B cell (primary cell): Measurements from ENCODE around the gene NCS1. TPM values are rescaled to one million over a fixed set of nuclear protein-coding genes. Genes with fewer than 3 reads are reported as not detected.

Source experiments
- ATAC-seq: fragments of 200-7000 bp; cut with Tn5 transposase; one replicate; pipeline ENCODE4 v1.10.0; 2021; ENCODE audit warnings: low read depth, mild to moderate bottlenecking, moderate number of reproducible peaks, moderate library complexity
- CTCF ChIA-PET: fragments of 350-600 bp; sonication (Branson Sonifier 250); formaldehyde crosslinking; loops from one replicate; lab custom pipeline; 2021; ENCODE audit warnings: antibody characterized with exemption, inconsistent platforms; lab: Charles Lee
- POLR2A ChIA-PET: fragments of 350-600 bp; sonication (Branson Sonifier 250); formaldehyde crosslinking; loops from one replicate; lab custom pipeline; 2021; ENCODE audit warnings: antibody characterized with exemption; lab: Charles Lee
- DNase-seq: peaks from one replicate; pipeline ENCODE4 v3.0.0; 2013
- H2AFZ ChIP-seq: 2 replicates; pipeline ENCODE4 v1.6.1; 2012; ENCODE audit warnings: mild to moderate bottlenecking, low read depth, low read length; ENCODE audit not compliant: insufficient read depth, poor library complexity, severe bottlenecking
- H3K27ac ChIP-seq, 2 donors: 1 replicate in 1 of 2; 2 replicates in 1 of 2; pipeline ENCODE4 v1.5.1; 2012 to 2013; ENCODE audit warnings: low read length in 2 of 2, mild to moderate bottlenecking in 2 of 2, moderate library complexity in 1 of 2
- H3K27me3 ChIP-seq, 4 experiments: fragments of 200-600 bp in 1 of 4; sonication (generic) in 1 of 4; replicated peaks in 1 of 4; 1 replicate in 2 of 4; 2 replicates in 2 of 4; pipeline versions ENCODE4 v1.6.1 to v1.7.0; 2013 to 2016; ENCODE audit warnings: low read length in 3 of 4, mild to moderate bottlenecking in 2 of 4, mixed read lengths in 1 of 4, moderate library complexity in 1 of 4; ENCODE audit not compliant: insufficient read depth in 4 of 4, control insufficient read depth in 3 of 4; ENCODE audit errors: control extremely low read depth in 1 of 4
- H3K36me3 ChIP-seq, 2 experiments: replicated peaks in 1 of 2; 1 replicate in 1 of 2; 2 replicates in 1 of 2; pipeline versions ENCODE4 v1.6.1 to v1.7.1; 2013; ENCODE audit warnings: low read length in 1 of 2; ENCODE audit not compliant: insufficient read depth in 2 of 2, control insufficient read depth in 1 of 2; ENCODE audit errors: control extremely low read depth in 1 of 2, extremely low read depth in 1 of 2
- H3K4me1 ChIP-seq, 2 donors: fragments of 200-600 bp in 1 of 2; sonication (generic) in 1 of 2; 1 replicate in 1 of 2; 2 replicates in 1 of 2; pipeline versions ENCODE4 v1.5.1 to v1.6.1; 2013 to 2017; ENCODE audit warnings: low read length in 2 of 2; ENCODE audit not compliant: control insufficient read depth in 2 of 2, insufficient read depth in 2 of 2
- H3K4me2 ChIP-seq: replicated peaks from 2 replicates; pipeline ENCODE3; 2012; ENCODE audit warnings: mild to moderate bottlenecking, low read depth, low read length; ENCODE audit not compliant: poor library complexity, severe bottlenecking
- H3K4me3 ChIP-seq, 5 experiments: fragments of 200-600 bp in 1 of 5; sonication (generic) in 1 of 5; 1 replicate in 3 of 5; 2 replicates in 2 of 5; pipeline versions ENCODE4 v1.5.1 to v1.7.0; 2011 to 2016; ENCODE audit warnings: low read length in 4 of 5, mild to moderate bottlenecking in 4 of 5, low read depth in 2 of 5, control low read depth in 1 of 5, moderate library complexity in 1 of 5; ENCODE audit not compliant: insufficient read depth in 1 of 5; ENCODE audit errors: control extremely low read depth in 1 of 5, extremely low read depth in 1 of 5
- H3K79me2 ChIP-seq: fragments of 200-600 bp; sonication (generic); one replicate; pipeline ENCODE4 v1.6.0; 2016; ENCODE audit warnings: low read length; ENCODE audit not compliant: control insufficient read depth, insufficient read depth
- H3K9ac ChIP-seq: fragments of 200-600 bp; sonication (generic); 2 replicates; pipeline ENCODE4 v1.6.1; 2017; ENCODE audit warnings: mild to moderate bottlenecking, low read length, moderate library complexity
- H3K9me3 ChIP-seq, 3 donors: one replicate each; pipeline versions ENCODE4 v1.6.1 to v1.7.1; 2013; ENCODE audit warnings: low read length in 2 of 3; ENCODE audit not compliant: control insufficient read depth in 2 of 3, insufficient read depth in 1 of 3; ENCODE audit errors: control extremely low read depth in 1 of 3
- H4K20me1 ChIP-seq: 2 replicates; pipeline ENCODE4 v1.6.0; 2012; ENCODE audit warnings: mild to moderate bottlenecking, low read length; ENCODE audit not compliant: insufficient read depth, control insufficient read depth, poor library complexity, severe bottlenecking
- H3K27ac Mint-ChIP-seq: one replicate; pipeline ENCODE4 v1.8.0; 2021; ENCODE audit warnings: mixed read lengths
- H3K27me3 Mint-ChIP-seq: one replicate; pipeline ENCODE4 v1.8.0; 2021; ENCODE audit warnings: mixed read lengths
- H3K4me1 Mint-ChIP-seq: one replicate; pipeline ENCODE4 v1.8.0; 2021; ENCODE audit warnings: mixed read lengths
- H3K4me3 Mint-ChIP-seq: one replicate; pipeline ENCODE4 v1.8.0; 2021; ENCODE audit warnings: mixed read lengths
- H3K9me3 Mint-ChIP-seq: one replicate; pipeline ENCODE4 v1.8.0; 2022; ENCODE audit warnings: mixed read lengths; ENCODE audit not compliant: insufficient read depth
- EZH2 ChIP-seq: IDR thresholded peaks from 2 replicates; pipeline ENCODE4 v1.6.1; 2012; ENCODE audit warnings: borderline replicate concordance, low read depth, mild to moderate bottlenecking, moderate library complexity, low read length; ENCODE audit not compliant: insufficient read depth, poor library complexity, severe bottlenecking
- WGBS: methylation state at CpG from one replicate; pipeline ENCODE4 v1.1.5; 2013; ENCODE audit warnings: missing lambda C conversion rate; ENCODE audit not compliant: insufficient coverage; 5-methylcytosine and 5-hydroxymethylcytosine counted together
- intact Hi-C: fragments of 100-400 bp; cut with micrococcal nuclease; formaldehyde crosslinking; loops from one replicate; pipeline ENCODE4 v1.10.0; 2022
- polyA plus RNA-seq: library from polyadenylated mRNA; depleted of rRNA; stranded (reverse); fragments of >200 nt; gene quantifications from 2 replicates; pipeline ENCODE4 v1.2.3, GENCODE V29; 2012
- total RNA-seq, 2 donors: library from RNA; stranded (reverse); fragments of 120-200 nt in 1 of 2; gene quantifications; 1 replicate in 1 of 2; 2 replicates in 1 of 2; pipeline versions ENCODE4 v1.2.3 to v1.2.4, GENCODE V29; 2013 to 2022
- TF ChIP-seq, protein P1 (sequence below): fragments of 200-600 bp; IDR thresholded peaks from one replicate; pipeline ENCODE4 v1.8.0; 2022; ENCODE audit warnings: antibody characterized with exemption, mild to moderate bottlenecking

NCS1 gene
- total and polyA plus RNA-seq, 2 donors (not counting 1 experiment from before 2014, with no cell fraction given) = 0.39 TPM; not detected in 1

DNA sequence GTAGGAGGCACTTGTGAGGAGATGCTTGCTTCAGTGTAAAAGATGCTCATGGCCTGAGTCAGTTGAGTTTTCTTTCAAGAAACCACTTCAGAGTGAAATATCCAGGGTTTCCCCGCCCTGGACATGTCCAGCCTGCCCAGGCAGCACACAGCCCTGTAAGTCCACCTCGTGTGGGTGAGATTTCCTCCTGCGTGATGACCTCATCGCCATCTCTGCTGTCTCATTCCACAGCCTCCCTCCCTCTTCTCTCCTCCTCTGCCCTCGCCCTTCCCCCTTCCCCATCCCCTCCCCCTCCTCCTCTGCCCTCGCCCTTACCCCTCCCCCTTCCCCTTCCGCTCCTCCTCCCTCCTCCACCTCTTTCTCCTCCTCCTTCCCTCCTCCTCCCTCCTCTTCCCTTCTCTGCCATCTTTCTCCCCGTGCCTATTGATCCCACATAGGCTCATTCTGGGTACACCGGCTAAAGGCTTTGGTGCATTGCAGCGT, 34.0 kb upstream of the NCS1 start:
- WGBS = 70% methylated on average over 3 of the region's 10 CpGs
- peaks cover 2 to 5% of the 10 kb centered on the region in 2 donors for H3K4me1 ChIP-seq
- Mint-ChIP-seq H3K27ac (no peak overlapping the region), H3K27me3 (no peaks in the 10 kb centered on the region), H3K4me3 (no peak overlapping the region), H3K9me3 (no peaks in the 10 kb centered on the region), H3K4me1 (peaks cover 9% of the 10 kb centered on the region)
- no peak overlapping the region for H3K4me3 ChIP-seq
- no peaks in the 10 kb centered on the region for H3K9me3 ChIP-seq
- peaks cover 0 to 12% of the 10 kb centered on the region in 2 experiments for H3K36me3 ChIP-seq
- H4K20me1 ChIP-seq = no peaks in the 10 kb centered on the region
- no peak for TF ChIP-seq EZH2
- TF ChIP-seq, protein P1, sequence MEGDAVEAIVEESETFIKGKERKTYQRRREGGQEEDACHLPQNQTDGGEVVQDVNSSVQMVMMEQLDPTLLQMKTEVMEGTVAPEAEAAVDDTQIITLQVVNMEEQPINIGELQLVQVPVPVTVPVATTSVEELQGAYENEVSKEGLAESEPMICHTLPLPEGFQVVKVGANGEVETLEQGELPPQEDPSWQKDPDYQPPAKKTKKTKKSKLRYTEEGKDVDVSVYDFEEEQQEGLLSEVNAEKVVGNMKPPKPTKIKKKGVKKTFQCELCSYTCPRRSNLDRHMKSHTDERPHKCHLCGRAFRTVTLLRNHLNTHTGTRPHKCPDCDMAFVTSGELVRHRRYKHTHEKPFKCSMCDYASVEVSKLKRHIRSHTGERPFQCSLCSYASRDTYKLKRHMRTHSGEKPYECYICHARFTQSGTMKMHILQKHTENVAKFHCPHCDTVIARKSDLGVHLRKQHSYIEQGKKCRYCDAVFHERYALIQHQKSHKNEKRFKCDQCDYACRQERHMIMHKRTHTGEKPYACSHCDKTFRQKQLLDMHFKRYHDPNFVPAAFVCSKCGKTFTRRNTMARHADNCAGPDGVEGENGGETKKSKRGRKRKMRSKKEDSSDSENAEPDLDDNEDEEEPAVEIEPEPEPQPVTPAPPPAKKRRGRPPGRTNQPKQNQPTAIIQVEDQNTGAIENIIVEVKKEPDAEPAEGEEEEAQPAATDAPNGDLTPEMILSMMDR = no peak
- H3K79me2 ChIP-seq = no peaks in the 10 kb centered on the region
- no peaks in the 10 kb centered on the region for H3K27me3 ChIP-seq
- no peak overlapping the region for H2AFZ ChIP-seq
- no peak overlapping the region for H3K27ac ChIP-seq
- no peak overlapping the region for H3K4me2 ChIP-seq
- DNase-seq (no peak), ATAC-seq (no peak)
- intact Hi-C loops = no loop called here
- ChIA-PET CTCF (no interaction called here), POLR2A (interaction anchor here (0.5 kb wide), 1 partner anchor 140 kb away, joined by 7 read pairs; no protein-coding TSS in a partner anchor)
- H3K9ac ChIP-seq = no peak overlapping the region

DNA sequence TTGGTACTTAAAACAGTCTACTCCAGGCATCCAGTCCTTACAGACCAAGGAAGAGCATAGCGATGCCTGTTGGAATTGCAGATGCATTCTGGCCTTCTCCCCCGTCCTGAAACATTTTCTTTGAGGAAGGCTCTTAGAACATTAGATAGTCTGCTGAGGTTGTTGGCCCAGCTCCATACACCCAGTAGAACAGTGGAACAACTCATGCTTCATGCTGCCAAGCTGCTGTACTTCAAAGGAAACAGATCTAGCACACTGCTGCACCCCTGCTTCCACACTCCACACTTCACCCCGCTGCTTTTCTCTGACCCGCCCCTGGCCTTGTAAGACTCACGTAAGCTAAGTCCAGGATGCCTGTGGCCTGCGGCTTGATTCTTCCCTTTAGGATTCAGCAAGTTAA, 33.4 kb upstream of the NCS1 start:
- Histone ChIP-seq H3K79me2 (no peaks in the 10 kb centered on the region), H3K27me3 (peaks cover 0 to 3% (median 0%) of the 10 kb centered on the region in 4 experiments), H3K27ac (no peak overlapping the region), H2AFZ (no peak overlapping the region), H3K9ac (no peak overlapping the region), H3K4me1 (peaks cover 2 to 5% of the 10 kb centered on the region in 2 donors), H3K4me3 (no peak overlapping the region), H3K4me2 (no peak overlapping the region), H3K9me3 (no peaks in the 10 kb centered on the region), H4K20me1 (no peaks in the 10 kb centered on the region), H3K36me3 (peaks cover 0 to 12% of the 10 kb centered on the region in 2 experiments)
- H3K27ac Mint-ChIP-seq = no peak overlapping the region
- intact Hi-C loops = no loop called here
- ChIA-PET CTCF (no interaction called here), POLR2A (no interaction called here)
- DNase-seq (no peak), ATAC-seq (no peak)
- H3K27me3 Mint-ChIP-seq = peaks cover 5% of the 10 kb centered on the region
- peaks cover 9% of the 10 kb centered on the region for H3K4me1 Mint-ChIP-seq
- WGBS = 79% methylated on average over 2 of the region's 6 CpGs
- H3K4me3 Mint-ChIP-seq = no peak overlapping the region
- no peaks in the 10 kb centered on the region for H3K9me3 Mint-ChIP-seq
- no peak for TF ChIP-seq EZH2
- TF ChIP-seq, protein P1 = no peak
